Mucosa of rectum (tissue), 2 donors: ENCODE measurements around the gene PGF.
"Not testable (repeated sequence)": the region's sequence is repeated elsewhere in the genome, so short reads cannot be mapped to it uniquely, and the experiment has no call there.

ENCODE experiments used
- H3K27ac ChIP-seq, 2 donors: one replicate each; pipeline ENCODE4 v1.7.0; 2013; ENCODE audit warnings: inconsistent platforms in 2 of 2, low read depth in 2 of 2, low read length in 2 of 2
- H3K27me3 ChIP-seq, 2 donors: one replicate each; pipeline ENCODE4 v1.7.0; 2013; ENCODE audit warnings: low read length in 2 of 2; ENCODE audit not compliant: control insufficient read depth in 2 of 2, insufficient read depth in 2 of 2
- H3K36me3 ChIP-seq, 2 donors: one replicate each; pipeline ENCODE4 v1.7.0; 2013; ENCODE audit warnings: low read length in 2 of 2; ENCODE audit not compliant: control insufficient read depth in 2 of 2, insufficient read depth in 2 of 2
- H3K4me1 ChIP-seq, 2 donors: one replicate each; pipeline ENCODE4 v1.7.0; 2013; ENCODE audit warnings: low read length in 2 of 2, mild to moderate bottlenecking in 1 of 2; ENCODE audit not compliant: control insufficient read depth in 2 of 2, insufficient read depth in 2 of 2
- H3K4me3 ChIP-seq, 2 donors: one replicate each; pipeline ENCODE4 v1.7.0; 2013; ENCODE audit warnings: low read length in 2 of 2
- H3K9ac ChIP-seq, 2 donors: one replicate each; pipeline ENCODE4 v1.7.0; 2013; ENCODE audit warnings: low read length in 2 of 2, low read depth in 1 of 2, mild to moderate bottlenecking in 1 of 2
- H3K9me3 ChIP-seq, 2 donors: one replicate each; pipeline ENCODE4 v1.7.0; 2013; ENCODE audit warnings: low read length in 2 of 2; ENCODE audit not compliant: control insufficient read depth in 2 of 2
- donor health status: healthy.
- donor health status: Normal muscosa, but diverticular disease.

Gene PGF

DNA sequence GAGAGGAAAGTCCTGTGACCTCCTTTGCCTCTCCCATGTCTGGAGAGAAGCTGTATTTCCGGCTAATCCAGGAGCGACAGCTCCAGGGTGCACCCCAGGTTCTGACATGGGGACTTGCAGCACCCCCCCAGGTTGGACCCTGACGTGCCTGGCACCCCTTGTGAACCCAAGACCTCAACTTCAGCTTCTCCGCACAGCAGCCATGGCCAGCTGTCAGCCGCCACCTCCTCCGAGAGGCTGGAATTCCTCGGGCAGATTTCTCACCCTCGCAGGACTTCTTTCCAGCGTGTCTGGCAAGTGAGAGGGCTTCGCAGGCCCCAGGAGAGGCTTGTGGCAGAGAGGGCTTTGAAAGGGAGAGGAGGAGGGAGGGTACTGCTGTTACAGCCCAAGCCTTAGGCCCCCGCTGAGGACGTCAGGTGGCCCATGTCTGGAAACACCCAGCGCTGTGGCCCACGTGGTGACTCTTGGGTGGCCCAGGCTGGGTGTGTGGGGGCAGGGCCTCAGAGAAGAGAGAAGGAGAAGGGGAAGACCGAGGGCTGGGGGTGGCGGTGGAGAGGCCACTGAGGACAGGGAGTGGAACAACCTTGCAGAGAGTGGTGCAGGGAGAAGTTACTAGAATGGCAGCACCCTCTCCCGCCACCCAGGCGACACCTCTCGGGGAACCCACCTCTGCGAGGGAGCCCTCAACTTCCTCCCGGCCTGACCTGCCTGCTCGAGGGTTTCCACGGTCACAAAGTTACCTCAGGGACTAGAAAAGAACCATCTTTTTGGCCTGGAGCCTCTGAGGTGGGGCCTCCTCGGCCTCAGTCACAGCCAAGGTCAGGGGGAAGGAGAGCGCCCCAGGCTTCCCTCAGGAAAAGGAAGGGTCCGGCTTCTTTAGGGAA, 20.7 kb downstream of the PGF start:
- peaks cover 0 to 3% of the 10 kb centered on the region in 2 donors for H3K4me1 ChIP-seq
- no peaks in the 10 kb centered on the region for H3K36me3 ChIP-seq
- H3K4me3 ChIP-seq, result no peak overlapping the region
- no peak overlapping the region for H3K9ac ChIP-seq
- no peaks in the 10 kb centered on the region for H3K27me3 ChIP-seq
- no peaks in the 10 kb centered on the region for H3K9me3 ChIP-seq
- peak overlapping the region; percentile 7 to 32 for H3K27ac ChIP-seq

DNA sequence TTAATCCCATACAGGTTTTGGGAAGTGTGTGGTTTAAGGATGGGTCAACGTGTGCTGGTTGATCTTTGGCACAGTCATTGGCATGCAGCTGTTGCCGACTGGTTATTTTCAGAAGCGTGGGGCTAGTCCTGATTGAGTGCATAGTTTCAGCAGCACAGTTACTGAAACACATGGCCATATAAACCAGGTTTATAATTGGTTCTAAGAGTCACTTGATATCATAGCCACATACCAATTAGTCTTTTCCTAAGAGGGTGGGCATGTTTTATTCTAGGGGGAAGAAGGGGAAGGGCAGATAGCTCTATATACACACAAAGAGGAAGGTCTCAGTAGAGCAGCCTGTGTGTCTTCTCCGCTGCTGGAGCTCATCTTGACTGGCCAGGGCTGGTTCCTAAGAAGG, 21.4 kb downstream of the PGF start:
- Histone ChIP-seq H3K9me3 (no peaks in the 10 kb centered on the region), H3K36me3 (no peaks in the 10 kb centered on the region), H3K27me3 (no peaks in the 10 kb centered on the region), H3K9ac (no peak overlapping the region), H3K27ac (peak overlapping the region; percentile 7 to 32), H3K4me3 (no peak overlapping the region), H3K4me1 (no peaks in the 10 kb centered on the region)

DNA sequence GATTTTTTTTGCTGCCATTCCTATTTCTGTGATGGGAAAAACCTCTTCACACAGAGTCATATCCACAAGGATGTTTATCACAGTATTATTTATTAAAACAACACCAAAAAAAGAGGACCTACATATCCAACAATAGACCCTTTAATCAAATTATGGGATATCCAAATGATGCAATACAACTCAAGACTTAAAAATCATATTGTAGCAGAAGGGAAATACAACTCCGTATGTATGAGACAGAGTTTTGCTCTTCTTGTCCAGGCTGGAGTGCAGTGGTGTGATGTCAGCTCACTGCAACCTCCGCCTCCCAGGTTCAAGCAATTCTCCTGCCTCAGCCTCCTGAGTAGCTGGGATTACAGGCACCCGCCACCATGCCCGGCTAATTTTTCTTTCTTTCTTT, 22.5 kb downstream of the PGF start:
- H3K9ac ChIP-seq, H3K9me3 ChIP-seq, H3K36me3 ChIP-seq, H3K27me3 ChIP-seq, H3K27ac ChIP-seq, H3K4me3 ChIP-seq, H3K4me1 ChIP-seq: not testable (repeated sequence)

DNA sequence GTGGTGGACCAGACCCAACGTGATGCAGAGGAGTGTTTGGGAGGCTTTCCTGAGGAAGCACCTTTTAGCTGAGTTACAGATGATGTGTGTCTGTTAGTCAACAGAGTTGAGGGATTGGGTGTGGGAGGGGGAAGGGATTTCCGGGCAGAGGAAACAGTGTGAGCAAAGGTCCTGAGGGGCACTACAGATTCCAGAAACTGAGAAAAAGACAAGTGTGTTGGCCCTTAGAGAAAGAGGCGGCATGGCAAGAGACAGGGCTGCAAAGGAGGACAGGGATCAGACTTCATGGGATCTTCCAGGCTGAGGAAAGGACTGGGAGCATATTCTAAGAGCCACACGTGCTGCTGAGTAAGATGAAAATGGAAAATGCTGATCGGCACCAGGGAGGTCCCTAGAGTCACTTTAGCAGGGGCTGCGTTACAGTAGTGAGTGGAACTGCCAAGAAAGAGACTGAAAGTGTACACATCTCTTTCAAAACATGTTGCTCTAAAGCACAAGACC, 22.9 kb downstream of the PGF start:
- Histone ChIP-seq H3K27ac (no peak overlapping the region), H3K4me3 (no peak overlapping the region), H3K9ac (no peak overlapping the region), H3K4me1 (no peaks in the 10 kb centered on the region), H3K36me3 (no peaks in the 10 kb centered on the region), H3K9me3 (no peaks in the 10 kb centered on the region), H3K27me3 (no peaks in the 10 kb centered on the region)

DNA sequence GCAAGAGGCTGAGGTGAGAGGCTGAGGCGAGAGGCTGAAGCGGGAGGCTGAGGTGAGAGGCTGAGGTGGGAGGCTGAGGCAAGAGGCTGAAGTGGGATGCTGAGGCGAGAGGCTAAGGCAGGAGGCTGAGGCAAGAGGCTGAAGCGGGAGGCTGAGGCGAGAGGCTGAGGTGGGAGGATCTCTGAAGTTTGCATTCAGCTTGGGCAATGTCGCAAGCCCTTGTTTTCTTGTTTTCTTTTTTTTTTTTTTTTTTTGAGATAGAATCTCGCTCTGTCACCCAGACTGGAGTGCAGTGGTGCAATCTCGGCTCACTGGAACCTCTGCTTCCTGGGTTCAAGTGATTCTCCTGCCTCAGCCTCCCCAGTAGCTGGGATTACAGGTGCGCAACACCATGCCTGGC, 23.7 kb downstream of the PGF start:
- not testable (repeated sequence) for H3K27ac ChIP-seq, H3K36me3 ChIP-seq, H3K4me1 ChIP-seq, H3K27me3 ChIP-seq, H3K4me3 ChIP-seq, H3K9me3 ChIP-seq, H3K9ac ChIP-seq

DNA sequence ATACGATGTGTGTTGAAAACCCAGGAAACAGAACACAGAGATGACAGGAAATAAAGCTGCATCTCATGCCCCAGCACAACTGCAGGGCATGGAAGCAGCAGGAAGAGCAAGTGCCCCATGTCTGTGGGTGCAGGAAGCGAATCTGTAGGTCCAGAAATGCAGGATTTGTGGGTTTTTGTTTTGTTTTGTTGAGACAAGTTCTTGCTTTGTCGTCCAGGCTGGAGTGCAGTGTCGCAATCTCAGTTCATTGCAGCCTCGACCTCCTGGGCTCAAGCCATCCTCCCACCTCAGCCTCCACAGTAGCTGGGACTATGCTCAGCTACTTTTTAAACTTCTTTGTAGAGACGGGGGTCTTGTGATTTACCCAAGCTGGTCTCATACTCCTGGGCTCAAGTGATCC, 26.2 kb downstream of the PGF start:
- Histone ChIP-seq H3K36me3 (no peaks in the 10 kb centered on the region), H3K9me3 (no peaks in the 10 kb centered on the region), H3K27me3 (peaks cover 0 to 3% of the 10 kb centered on the region in 2 donors), H3K4me3 (no peak overlapping the region), H3K4me1 (no peaks in the 10 kb centered on the region), H3K9ac (no peak overlapping the region), H3K27ac (no peak overlapping the region)

DNA sequence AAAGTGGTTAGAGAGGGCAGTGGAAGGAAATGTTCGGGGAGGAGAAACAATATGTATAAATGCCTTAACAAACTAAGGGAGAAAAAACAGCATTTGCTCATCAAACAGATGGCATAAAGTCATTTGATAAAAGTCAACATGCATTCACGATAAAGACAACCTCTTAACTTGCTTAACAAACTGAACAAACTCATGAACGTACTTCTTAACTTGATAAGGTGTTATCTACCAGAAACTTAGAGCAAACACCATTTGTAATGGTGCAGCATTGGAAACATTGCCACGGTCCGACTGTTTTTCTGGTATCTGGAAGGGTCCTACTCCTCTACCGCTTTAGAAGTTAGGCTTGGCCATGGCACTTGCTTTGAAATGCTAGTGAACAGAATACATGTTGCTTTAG, 28.2 kb downstream of the PGF start:
- H3K9me3 ChIP-seq, result no peaks in the 10 kb centered on the region
- H3K36me3 ChIP-seq, result no peaks in the 10 kb centered on the region
- no peak overlapping the region for H3K9ac ChIP-seq
- H3K4me1 ChIP-seq, result peaks cover 0 to 5% of the 10 kb centered on the region in 2 donors
- peaks cover 3% of the 10 kb centered on the region in 2 donors for H3K27me3 ChIP-seq
- no peak overlapping the region for H3K27ac ChIP-seq
- no peak overlapping the region for H3K4me3 ChIP-seq

DNA sequence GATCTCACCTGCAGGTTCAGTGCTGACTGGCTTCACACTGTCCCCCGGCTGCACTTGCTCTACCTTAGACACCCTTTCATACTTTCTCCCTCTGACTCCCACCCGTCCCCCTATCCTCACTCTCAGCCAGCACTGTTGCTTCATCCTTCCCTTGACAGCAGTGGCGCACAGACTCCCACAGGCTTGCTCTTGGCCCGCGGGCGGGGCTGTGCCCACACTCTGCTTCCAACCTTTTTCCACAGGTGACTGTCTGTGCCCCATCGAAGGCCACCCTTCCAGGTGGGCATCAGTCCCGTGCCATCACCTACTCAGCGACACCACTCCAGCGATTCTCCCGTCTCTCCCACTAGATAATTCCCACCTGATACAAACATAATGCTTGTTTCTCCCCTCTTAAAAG, 31.3 kb downstream of the PGF start:
- H3K9ac ChIP-seq, result no peak overlapping the region
- peaks cover 3% of the 10 kb centered on the region in 2 donors for H3K27me3 ChIP-seq
- H3K9me3 ChIP-seq, result no peaks in the 10 kb centered on the region
- no peak overlapping the region for H3K4me3 ChIP-seq
- H3K4me1 ChIP-seq, result peaks cover 0 to 7% of the 10 kb centered on the region in 2 donors
- H3K36me3 ChIP-seq, result no peaks in the 10 kb centered on the region
- H3K27ac ChIP-seq, result no peak overlapping the region

DNA sequence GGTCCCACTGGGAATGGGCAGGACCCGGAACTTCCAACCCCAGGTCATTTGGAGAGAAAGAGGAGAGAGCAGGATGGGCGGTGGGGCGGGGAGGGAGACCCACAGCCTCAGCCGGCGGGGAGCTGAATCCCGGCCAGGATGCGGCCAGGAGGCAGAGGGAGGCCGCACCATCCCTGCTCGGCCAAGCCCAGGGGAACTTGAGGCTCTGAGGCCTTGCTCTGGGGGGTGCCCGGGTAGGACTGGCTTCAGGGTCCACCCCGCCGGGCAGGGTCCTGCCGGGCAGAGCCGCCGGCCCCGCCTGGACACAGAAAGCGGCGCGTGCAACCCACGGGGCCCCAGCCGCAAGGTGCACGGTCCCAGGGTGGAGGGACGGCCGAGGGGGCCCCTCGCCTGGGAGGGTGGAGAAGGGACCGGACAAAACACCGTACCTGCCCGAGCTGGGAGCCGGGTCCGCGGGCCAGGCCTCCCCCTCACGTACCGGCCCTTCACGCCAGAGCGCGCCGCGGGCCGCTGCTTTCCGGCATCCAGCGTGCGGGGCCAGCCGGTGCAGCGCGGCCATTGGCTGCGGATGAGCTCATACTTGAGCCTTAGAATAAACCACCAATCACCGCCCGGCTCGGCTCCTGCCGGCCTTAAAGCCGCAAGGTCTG, 32.5 kb downstream of the PGF start, which contains the start of gene RPS6KL1:
RPS6KL1 (minus strand) TSS at position 509 of the 650 bp plus-strand sequence. CDS start 1,719 bp downstream, outside the sequence.
- Histone ChIP-seq H3K27me3 (peaks cover 3% of the 10 kb centered on the region in 2 donors), H3K4me1 (peaks cover 0 to 7% of the 10 kb centered on the region in 2 donors), H3K36me3 (no peaks in the 10 kb centered on the region), H3K9me3 (no peaks in the 10 kb centered on the region), H3K27ac (no peak within 1 kb of the TSS), H3K9ac (peak within 1 kb of the TSS; percentile 63 to 89), H3K4me3 (peak within 1 kb of the TSS; percentile 70 to 81)
